B cell (primary cell): ENCODE measurements around the gene EHD4. TPM values are rescaled to one million over a fixed set of nuclear protein-coding genes. Genes with fewer than 3 reads are reported as not detected.

ENCODE experiments used
- ATAC-seq: fragments of 200-7000 bp; cut with Tn5 transposase; one replicate; pipeline ENCODE4 v1.10.0; 2021; ENCODE audit warnings: low read depth, mild to moderate bottlenecking, moderate number of reproducible peaks, moderate library complexity
- CTCF ChIA-PET: fragments of 350-600 bp; sonication (Branson Sonifier 250); formaldehyde crosslinking; loops from one replicate; lab custom pipeline; 2021; ENCODE audit warnings: antibody characterized with exemption, inconsistent platforms; lab: Charles Lee
- POLR2A ChIA-PET: fragments of 350-600 bp; sonication (Branson Sonifier 250); formaldehyde crosslinking; loops from one replicate; lab custom pipeline; 2021; ENCODE audit warnings: antibody characterized with exemption; lab: Charles Lee
- DNase-seq: peaks from one replicate; pipeline ENCODE4 v3.0.0; 2013
- H2AFZ ChIP-seq: 2 replicates; pipeline ENCODE4 v1.6.1; 2012; ENCODE audit warnings: mild to moderate bottlenecking, low read depth, low read length; ENCODE audit not compliant: insufficient read depth, poor library complexity, severe bottlenecking
- H3K27ac ChIP-seq, 2 donors: 1 replicate in 1 of 2; 2 replicates in 1 of 2; pipeline ENCODE4 v1.5.1; 2012 to 2013; ENCODE audit warnings: low read length in 2 of 2, mild to moderate bottlenecking in 2 of 2, moderate library complexity in 1 of 2
- H3K27me3 ChIP-seq, 4 experiments: fragments of 200-600 bp in 1 of 4; sonication (generic) in 1 of 4; replicated peaks in 1 of 4; 1 replicate in 2 of 4; 2 replicates in 2 of 4; pipeline versions ENCODE4 v1.6.1 to v1.7.0; 2013 to 2016; ENCODE audit warnings: low read length in 3 of 4, mild to moderate bottlenecking in 2 of 4, mixed read lengths in 1 of 4, moderate library complexity in 1 of 4; ENCODE audit not compliant: insufficient read depth in 4 of 4, control insufficient read depth in 3 of 4; ENCODE audit errors: control extremely low read depth in 1 of 4
- H3K36me3 ChIP-seq, 2 experiments: replicated peaks in 1 of 2; 1 replicate in 1 of 2; 2 replicates in 1 of 2; pipeline versions ENCODE4 v1.6.1 to v1.7.1; 2013; ENCODE audit warnings: low read length in 1 of 2; ENCODE audit not compliant: insufficient read depth in 2 of 2, control insufficient read depth in 1 of 2; ENCODE audit errors: control extremely low read depth in 1 of 2, extremely low read depth in 1 of 2
- H3K4me1 ChIP-seq, 2 donors: fragments of 200-600 bp in 1 of 2; sonication (generic) in 1 of 2; 1 replicate in 1 of 2; 2 replicates in 1 of 2; pipeline versions ENCODE4 v1.5.1 to v1.6.1; 2013 to 2017; ENCODE audit warnings: low read length in 2 of 2; ENCODE audit not compliant: control insufficient read depth in 2 of 2, insufficient read depth in 2 of 2
- H3K4me2 ChIP-seq: replicated peaks from 2 replicates; pipeline ENCODE3; 2012; ENCODE audit warnings: mild to moderate bottlenecking, low read depth, low read length; ENCODE audit not compliant: poor library complexity, severe bottlenecking
- H3K4me3 ChIP-seq, 5 experiments: fragments of 200-600 bp in 1 of 5; sonication (generic) in 1 of 5; 1 replicate in 3 of 5; 2 replicates in 2 of 5; pipeline versions ENCODE4 v1.5.1 to v1.7.0; 2011 to 2016; ENCODE audit warnings: low read length in 4 of 5, mild to moderate bottlenecking in 4 of 5, low read depth in 2 of 5, control low read depth in 1 of 5, moderate library complexity in 1 of 5; ENCODE audit not compliant: insufficient read depth in 1 of 5; ENCODE audit errors: control extremely low read depth in 1 of 5, extremely low read depth in 1 of 5
- H3K79me2 ChIP-seq: fragments of 200-600 bp; sonication (generic); one replicate; pipeline ENCODE4 v1.6.0; 2016; ENCODE audit warnings: low read length; ENCODE audit not compliant: control insufficient read depth, insufficient read depth
- H3K9ac ChIP-seq: fragments of 200-600 bp; sonication (generic); 2 replicates; pipeline ENCODE4 v1.6.1; 2017; ENCODE audit warnings: mild to moderate bottlenecking, low read length, moderate library complexity
- H3K9me3 ChIP-seq, 3 donors: one replicate each; pipeline versions ENCODE4 v1.6.1 to v1.7.1; 2013; ENCODE audit warnings: low read length in 2 of 3; ENCODE audit not compliant: control insufficient read depth in 2 of 3, insufficient read depth in 1 of 3; ENCODE audit errors: control extremely low read depth in 1 of 3
- H4K20me1 ChIP-seq: 2 replicates; pipeline ENCODE4 v1.6.0; 2012; ENCODE audit warnings: mild to moderate bottlenecking, low read length; ENCODE audit not compliant: insufficient read depth, control insufficient read depth, poor library complexity, severe bottlenecking
- H3K27ac Mint-ChIP-seq: one replicate; pipeline ENCODE4 v1.8.0; 2021; ENCODE audit warnings: mixed read lengths
- H3K27me3 Mint-ChIP-seq: one replicate; pipeline ENCODE4 v1.8.0; 2021; ENCODE audit warnings: mixed read lengths
- H3K4me1 Mint-ChIP-seq: one replicate; pipeline ENCODE4 v1.8.0; 2021; ENCODE audit warnings: mixed read lengths
- H3K4me3 Mint-ChIP-seq: one replicate; pipeline ENCODE4 v1.8.0; 2021; ENCODE audit warnings: mixed read lengths
- H3K9me3 Mint-ChIP-seq: one replicate; pipeline ENCODE4 v1.8.0; 2022; ENCODE audit warnings: mixed read lengths; ENCODE audit not compliant: insufficient read depth
- CTCF ChIP-seq: fragments of 200-600 bp; IDR thresholded peaks from one replicate; pipeline ENCODE4 v1.8.0; 2022; ENCODE audit warnings: antibody characterized with exemption, mild to moderate bottlenecking
- EZH2 ChIP-seq: IDR thresholded peaks from 2 replicates; pipeline ENCODE4 v1.6.1; 2012; ENCODE audit warnings: borderline replicate concordance, low read depth, mild to moderate bottlenecking, moderate library complexity, low read length; ENCODE audit not compliant: insufficient read depth, poor library complexity, severe bottlenecking
- whole genome bisulfite sequencing: methylation state at CpG from one replicate; pipeline ENCODE4 v1.1.5; 2013; ENCODE audit warnings: missing lambda C conversion rate; ENCODE audit not compliant: insufficient coverage; 5-methylcytosine and 5-hydroxymethylcytosine counted together
- intact Hi-C: fragments of 100-400 bp; cut with micrococcal nuclease; formaldehyde crosslinking; loops from one replicate; pipeline ENCODE4 v1.10.0; 2022
- polyA plus RNA-seq: library from polyadenylated mRNA; depleted of rRNA; stranded (reverse); fragments of >200 nt; gene quantifications from 2 replicates; pipeline ENCODE4 v1.2.3, GENCODE V29; 2012
- total RNA-seq, 2 donors: library from RNA; stranded (reverse); fragments of 120-200 nt in 1 of 2; gene quantifications; 1 replicate in 1 of 2; 2 replicates in 1 of 2; pipeline versions ENCODE4 v1.2.3 to v1.2.4, GENCODE V29; 2013 to 2022

Gene EHD4
- total and polyA plus RNA-seq, 2 donors (not counting 1 experiment from before 2014, with no cell fraction given) = 3.1 to 12.7 TPM

GRCh38 chr15:41933326-41933725, 39.0 kb downstream of the EHD4 start:
- Mint-ChIP-seq H3K27me3 (no peaks in the 10 kb centered on the region), H3K9me3 (no peaks in the 10 kb centered on the region), H3K4me1 (peaks cover 59% of the 10 kb centered on the region), H3K4me3 (no peak overlapping the region), H3K27ac (peak overlapping the region; percentile 26)
- ATAC-seq (no peak), DNase-seq (no peak)
- no peak overlapping the region for H3K27ac ChIP-seq
- H3K4me1 ChIP-seq = peaks cover 43 to 64% of the 10 kb centered on the region in 2 donors
- intact Hi-C loops = no loop called here
- POLR2A ChIA-PET = no interaction called here
- CTCF ChIA-PET = interaction anchor here (0.9 to 2.6 kb wide), 3 partner anchors 11 to 29 kb away, joined by 3 to 7 read pairs (median 3); no protein-coding TSS in a partner anchor
- no peak overlapping the region for H3K9ac ChIP-seq
- no peaks in the 10 kb centered on the region for H4K20me1 ChIP-seq
- H3K4me3 ChIP-seq = no peak overlapping the region
- no peak overlapping the region for H3K4me2 ChIP-seq
- no peaks in the 10 kb centered on the region for H3K27me3 ChIP-seq
- H3K79me2 ChIP-seq = peaks cover 24% of the 10 kb centered on the region
- H3K36me3 ChIP-seq = no peaks in the 10 kb centered on the region
- no peaks in the 10 kb centered on the region for H3K9me3 ChIP-seq
- no peak overlapping the region for H2AFZ ChIP-seq
- no peak for TF ChIP-seq EZH2
- no peak for TF ChIP-seq CTCF
- 80% methylated on average over 1 of the region's 7 CpGs for WGBS

- peaks cover 49 to 70% of the 10 kb centered on the region in 2 donors for H3K4me1 ChIP-seq
- TF ChIP-seq EZH2 = no peak
- no peak for TF ChIP-seq CTCF
- H3K27me3 ChIP-seq = no peaks in the 10 kb centered on the region
- H3K4me3 ChIP-seq = no peak overlapping the region
- CTCF ChIA-PET = interaction anchor here (0.9 to 2.6 kb wide), 4 partner anchors 11 to 28 kb away, joined by 3 to 7 read pairs (median 3); no protein-coding TSS in a partner anchor
- H2AFZ ChIP-seq = no peak overlapping the region
- H3K9ac ChIP-seq = no peak overlapping the region
- H3K9me3 ChIP-seq = no peaks in the 10 kb centered on the region
- peaks cover 62% of the 10 kb centered on the region for H3K4me1 Mint-ChIP-seq
- H3K27ac ChIP-seq = no peak overlapping the region
- H3K27ac Mint-ChIP-seq = peak overlapping the region; percentile 26
- H4K20me1 ChIP-seq = no peaks in the 10 kb centered on the region
- no peak overlapping the region for H3K4me3 Mint-ChIP-seq
- H3K27me3 Mint-ChIP-seq = no peaks in the 10 kb centered on the region
- H3K79me2 ChIP-seq = peaks cover 24% of the 10 kb centered on the region
- ATAC-seq = no peak
- POLR2A ChIA-PET = no interaction called here
- 96% methylated on average over 15 of the region's 16 CpGs for WGBS
- DNase-seq = no peak
- intact Hi-C loops = no loop called here
- no peaks in the 10 kb centered on the region for H3K36me3 ChIP-seq
- H3K4me2 ChIP-seq = no peak overlapping the region
- H3K9me3 Mint-ChIP-seq = no peaks in the 10 kb centered on the region
Measured at GRCh38 chr15:41932511-41933289, 39.7 kb downstream of the EHD4 start.
